BJ (cell line): Measurements from ENCODE around the gene ZFP42. TPM values are rescaled to one million over a fixed set of nuclear protein-coding genes. Genes with fewer than 3 reads are reported as not detected.

Source experiments
- CTCF ChIA-PET: fragments of 350-600 bp; formaldehyde crosslinking; extraction: SDS; loops from one replicate; lab custom pipeline; 2021; ENCODE audit warnings: antibody characterized with exemption, inconsistent platforms; lab: Yijun Ruan, JAX
- POLR2A ChIA-PET: fragments of 300-600 bp; sonication (Branson Sonifier 250); formaldehyde crosslinking; extraction: SDS; loops from one replicate; lab custom pipeline; 2021; ENCODE audit warnings: antibody characterized with exemption; lab: Charles Lee
- DNase-seq: peaks from one replicate; pipeline ENCODE4 v3.0.0-alpha.2; 2011; ENCODE audit warnings: low read depth
- H3K27me3 ChIP-seq: 2 replicates; pipeline ENCODE4 v1.6.0; 2011; ENCODE audit warnings: low read length; ENCODE audit not compliant: control insufficient read depth, insufficient read depth
- H3K36me3 ChIP-seq: 2 replicates; pipeline ENCODE4 v1.5.1; 2011; ENCODE audit warnings: low read length; ENCODE audit not compliant: control insufficient read depth, insufficient read depth
- H3K4me3 ChIP-seq: 2 replicates; pipeline ENCODE4 v1.5.1; 2011; ENCODE audit warnings: low read depth, mild to moderate bottlenecking, control low read depth, low read length
- polyA plus RNA-seq: library from polyadenylated mRNA; depleted of rRNA; stranded (reverse); fragments of >200 nt; gene quantifications from 2 replicates; pipeline ENCODE4 v1.2.3, GENCODE V29; 2011
- TF ChIP-seq, protein P1 (sequence below): IDR thresholded peaks from 2 replicates; pipeline ENCODE4 v1.5.1; 2011; ENCODE audit warnings: low read depth, mild to moderate bottlenecking, control low read depth, inconsistent platforms, low read length, moderate library complexity; ENCODE audit not compliant: insufficient read depth

The ZFP42 gene
- polyA plus RNA-seq, 1 experiment, result not detected

GRCh38 chr4:188021548-188022249 lies 26.1 kb downstream of the ZFP42 start:
- ChIA-PET CTCF (no interaction called here), POLR2A (no interaction called here)
- no peaks in the 10 kb centered on the region for H3K27me3 ChIP-seq
- TF ChIP-seq, protein P1, sequence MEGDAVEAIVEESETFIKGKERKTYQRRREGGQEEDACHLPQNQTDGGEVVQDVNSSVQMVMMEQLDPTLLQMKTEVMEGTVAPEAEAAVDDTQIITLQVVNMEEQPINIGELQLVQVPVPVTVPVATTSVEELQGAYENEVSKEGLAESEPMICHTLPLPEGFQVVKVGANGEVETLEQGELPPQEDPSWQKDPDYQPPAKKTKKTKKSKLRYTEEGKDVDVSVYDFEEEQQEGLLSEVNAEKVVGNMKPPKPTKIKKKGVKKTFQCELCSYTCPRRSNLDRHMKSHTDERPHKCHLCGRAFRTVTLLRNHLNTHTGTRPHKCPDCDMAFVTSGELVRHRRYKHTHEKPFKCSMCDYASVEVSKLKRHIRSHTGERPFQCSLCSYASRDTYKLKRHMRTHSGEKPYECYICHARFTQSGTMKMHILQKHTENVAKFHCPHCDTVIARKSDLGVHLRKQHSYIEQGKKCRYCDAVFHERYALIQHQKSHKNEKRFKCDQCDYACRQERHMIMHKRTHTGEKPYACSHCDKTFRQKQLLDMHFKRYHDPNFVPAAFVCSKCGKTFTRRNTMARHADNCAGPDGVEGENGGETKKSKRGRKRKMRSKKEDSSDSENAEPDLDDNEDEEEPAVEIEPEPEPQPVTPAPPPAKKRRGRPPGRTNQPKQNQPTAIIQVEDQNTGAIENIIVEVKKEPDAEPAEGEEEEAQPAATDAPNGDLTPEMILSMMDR, result no peak
- DNase-seq, result no peak
- H3K36me3 ChIP-seq, result no peaks in the 10 kb centered on the region
- H3K4me3 ChIP-seq, result no peak overlapping the region

- no peak overlapping the region for H3K4me3 ChIP-seq
- ChIA-PET CTCF (interaction anchor here (1.0 kb wide), 1 partner anchor 9 kb away, joined by 3 read pairs; no protein-coding TSS in a partner anchor), POLR2A (no interaction called here)
- H3K36me3 ChIP-seq, result no peaks in the 10 kb centered on the region
- DNase-seq, result no peak
- H3K27me3 ChIP-seq, result no peaks in the 10 kb centered on the region
- TF ChIP-seq, protein P1, result no peak
Observed at GRCh38 chr4:188023682-188024081, 28.1 kb downstream of the ZFP42 start.

DNA sequence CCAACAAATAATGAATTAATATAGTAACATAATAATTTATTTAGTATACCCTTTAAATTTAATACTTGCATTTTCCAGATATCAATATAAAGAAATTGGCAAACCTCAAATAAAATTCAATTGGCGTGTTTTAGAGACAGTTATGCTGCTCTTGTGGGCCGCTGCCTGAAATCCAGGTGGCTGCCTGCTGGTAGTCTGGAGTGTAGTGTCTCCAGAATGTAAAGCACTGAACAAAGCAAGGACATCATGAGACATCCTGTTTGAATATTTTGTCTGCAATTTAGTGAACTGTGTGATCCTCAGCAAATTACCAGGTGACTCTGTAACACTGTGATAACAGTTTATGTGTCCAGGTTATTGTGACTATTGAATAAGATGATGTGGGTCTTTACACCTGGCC lies 29.9 kb downstream of the ZFP42 start:
- ChIA-PET POLR2A (no interaction called here), CTCF (no interaction called here)
- H3K36me3 ChIP-seq, result no peaks in the 10 kb centered on the region
- no peak for DNase-seq
- no peaks in the 10 kb centered on the region for H3K27me3 ChIP-seq
- no peak overlapping the region for H3K4me3 ChIP-seq
- TF ChIP-seq, protein P1, result no peak

- Histone ChIP-seq H3K36me3 (no peaks in the 10 kb centered on the region), H3K4me3 (no peak overlapping the region), H3K27me3 (no peaks in the 10 kb centered on the region)
- CTCF ChIA-PET, result interaction anchor here (0.7 kb wide), 1 partner anchor 1173 kb away, joined by 3 read pairs; no protein-coding TSS in a partner anchor
- TF ChIP-seq, protein P1, result no peak
- DNase-seq, result no peak
- POLR2A ChIA-PET, result no interaction called here
Observed at GRCh38 chr4:188029114-188029513, 33.5 kb downstream of the ZFP42 start.

DNA sequence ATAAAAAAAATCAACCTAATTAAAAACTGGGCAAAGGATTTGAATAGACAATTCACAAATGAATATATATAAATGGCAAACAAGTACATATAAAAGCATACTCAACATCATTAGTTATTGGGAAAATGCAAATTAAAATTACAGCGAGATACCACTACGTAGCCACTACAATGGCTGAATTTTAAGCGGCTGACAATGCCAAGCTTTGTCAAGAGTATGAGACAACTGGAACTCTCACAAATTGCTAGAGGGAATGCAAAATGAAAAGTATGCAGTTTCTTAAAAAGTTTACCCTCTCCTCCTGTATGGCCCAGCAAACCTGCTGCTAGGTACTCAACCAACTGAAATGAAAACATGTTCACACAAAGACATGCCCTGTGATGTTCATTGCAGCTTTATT lies 34.8 kb downstream of the ZFP42 start:
- ChIA-PET POLR2A (no interaction called here), CTCF (no interaction called here)
- H3K27me3 ChIP-seq, result no peaks in the 10 kb centered on the region
- no peak for DNase-seq
- H3K4me3 ChIP-seq, result no peak overlapping the region
- TF ChIP-seq, protein P1, result no peak
- H3K36me3 ChIP-seq, result no peaks in the 10 kb centered on the region
